HEK293T (cell line): ENCODE measurements around the gene OSTM1.

Experiments
- ELF4 ChIP-seq: fragments of 450-650 bp; IDR thresholded peaks from 2 replicates; pipeline ENCODE4 v1.6.1; 2017; ENCODE audit warnings: antibody characterized with exemption
- FOXA1 ChIP-seq: fragments of 450-650 bp; IDR thresholded peaks from 2 replicates; pipeline ENCODE4 v1.6.1; 2016; ENCODE audit warnings: mild to moderate bottlenecking
- FOXK2 ChIP-seq: fragments of 450-650 bp; IDR thresholded peaks from 2 replicates; pipeline ENCODE4 v1.6.1; 2016; ENCODE audit warnings: mild to moderate bottlenecking
- FOXM1 ChIP-seq: fragments of 450-650 bp; IDR thresholded peaks from 2 replicates; pipeline ENCODE4 v1.6.1; 2017; ENCODE audit warnings: mild to moderate bottlenecking, borderline replicate concordance
- L3MBTL2 ChIP-seq: fragments of 450-650 bp; conservative IDR thresholded peaks from 2 replicates; pipeline ENCODE4 v1.6.1; 2016; ENCODE audit warnings: mild to moderate bottlenecking
- LEF1 ChIP-seq: fragments of 450-650 bp; IDR thresholded peaks from 2 replicates; pipeline ENCODE4 v1.6.1; 2017; ENCODE audit warnings: mild to moderate bottlenecking, borderline replicate concordance
- NFRKB ChIP-seq: fragments of 450-650 bp; IDR thresholded peaks from 2 replicates; pipeline ENCODE4 v1.6.1; 2016; ENCODE audit warnings: mild to moderate bottlenecking, moderate library complexity
- PKNOX1 ChIP-seq: fragments of 450-650 bp; IDR thresholded peaks from 2 replicates; pipeline ENCODE4 v1.6.1; 2016
- SP1 ChIP-seq: fragments of 450-650 bp; IDR thresholded peaks from 2 replicates; pipeline ENCODE4 v1.6.1; 2017
- SUZ12 ChIP-seq: fragments of 450-650 bp; IDR thresholded peaks from 2 replicates; pipeline ENCODE4 v1.6.1; 2016; ENCODE audit warnings: mild to moderate bottlenecking
- TARDBP ChIP-seq: fragments of 450-650 bp; IDR thresholded peaks from 2 replicates; pipeline ENCODE4 v1.6.1; 2016
- ZNF384 ChIP-seq: fragments of 450-650 bp; IDR thresholded peaks from 2 replicates; pipeline ENCODE4 v1.6.1; 2016

GRCh38 chr6:108091288-108091687 is 16.7 kb upstream of the OSTM1 start:
- no peak for TF ChIP-seq ELF4
- no peak for TF ChIP-seq FOXK2
- TF ChIP-seq SP1: no peak
- no peak for TF ChIP-seq LEF1
- TF ChIP-seq FOXA1: no peak
- TF ChIP-seq SUZ12: no peak
- TF ChIP-seq L3MBTL2: no peak
- no peak for TF ChIP-seq FOXM1
- no peak for TF ChIP-seq PKNOX1
- no peak for TF ChIP-seq TARDBP
- no peak for TF ChIP-seq NFRKB
- no peak for TF ChIP-seq ZNF384
